ENCODE data around the gene NDST3. TPM values are rescaled to one million over a fixed set of nuclear protein-coding genes. Genes with fewer than 3 reads are reported as not detected.

Gene NDST3
- polyA plus RNA-seq, 2 of the 4 experiments (the other 2 are of a cell fraction), result not detected

DNA sequence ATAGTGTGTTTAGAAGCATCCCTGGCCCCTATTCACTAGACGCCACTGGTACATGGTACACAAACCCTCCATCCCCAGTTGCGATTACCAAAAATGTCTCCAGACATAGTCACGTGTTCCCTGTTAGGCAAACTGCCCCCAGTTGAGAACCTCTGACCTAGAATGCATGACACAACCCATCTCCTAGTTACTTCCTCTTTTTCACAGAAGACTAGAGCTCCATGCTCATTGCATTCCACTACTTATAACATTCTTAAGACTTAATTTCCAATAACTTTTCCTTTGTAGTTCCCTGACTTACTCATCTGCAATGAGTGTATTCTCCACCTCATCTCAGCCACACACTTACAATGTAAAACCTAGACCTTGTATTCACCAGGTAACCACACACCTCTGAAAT is 249.9 kb downstream of the NDST3 start:
- H3K9me3 ChIP-seq, result no peaks in the 10 kb centered on the region
- H3K27ac ChIP-seq, result no peak overlapping the region
- DNase-seq (ENCODE audit: low read depth in 1 of 2, low spot score in 1 of 2) (no peak), FAIRE-seq (no peak), ATAC-seq (peak in 1 of 2 experiments; percentile 3; a peak in 2 of 6 replicates)
- peaks cover 22% of the 10 kb centered on the region for H3K4me1 ChIP-seq
- no peak overlapping the region for H3K4me2 ChIP-seq
- H3K4me3 ChIP-seq, result no peak overlapping the region
- TF ChIP-seq, protein P1, sequence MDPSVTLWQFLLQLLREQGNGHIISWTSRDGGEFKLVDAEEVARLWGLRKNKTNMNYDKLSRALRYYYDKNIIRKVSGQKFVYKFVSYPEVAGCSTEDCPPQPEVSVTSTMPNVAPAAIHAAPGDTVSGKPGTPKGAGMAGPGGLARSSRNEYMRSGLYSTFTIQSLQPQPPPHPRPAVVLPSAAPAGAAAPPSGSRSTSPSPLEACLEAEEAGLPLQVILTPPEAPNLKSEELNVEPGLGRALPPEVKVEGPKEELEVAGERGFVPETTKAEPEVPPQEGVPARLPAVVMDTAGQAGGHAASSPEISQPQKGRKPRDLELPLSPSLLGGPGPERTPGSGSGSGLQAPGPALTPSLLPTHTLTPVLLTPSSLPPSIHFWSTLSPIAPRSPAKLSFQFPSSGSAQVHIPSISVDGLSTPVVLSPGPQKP (IDR thresholded peaks at IDR 0.05; ENCODE audit: low read depth, low read length), result no peak
- TF ChIP-seq HEYL (CRISPR knock-in tag; IDR thresholded peaks at IDR 0.05) (no peak), NPAS2 (CRISPR knock-in tag; IDR thresholded peaks at IDR 0.05; ENCODE audit: borderline replicate concordance) (no peak), ZNF302 (CRISPR knock-in tag; IDR thresholded peaks at IDR 0.05) (no peak), EHMT2 (IDR thresholded peaks at IDR 0.05; ENCODE audit: low read depth) (no peak), RNF2 (IDR thresholded peaks at IDR 0.05; ENCODE audit: borderline replicate concordance, low read depth) (no peak), MAZ (IDR thresholded peaks at IDR 0.05; ENCODE audit: borderline replicate concordance, low read depth, low read length) (no peak), GATA3 (IDR thresholded peaks at IDR 0.05; ENCODE audit: borderline replicate concordance) (no peak), RFX5 (IDR thresholded peaks at IDR 0.05) (no peak), MYC (IDR thresholded peaks at IDR 0.05; ENCODE audit: borderline replicate concordance, low read length) (no peak), TP53 (CRISPR knock-in tag; IDR thresholded peaks at IDR 0.05) (no peak), KDM1A (IDR thresholded peaks at IDR 0.05; ENCODE audit: low read depth) (no peak), CBX8 (IDR thresholded peaks at IDR 0.05) (no peak), ZFP36 (IDR thresholded peaks at IDR 0.05; ENCODE audit: borderline replicate concordance, partially characterized antibody) (no peak), RAD21 (conservative IDR thresholded peaks at IDR 0.05 in 1 of 2, IDR thresholded peaks at IDR 0.05 in 1 of 2) (no peak)
- TF ChIP-seq, protein P2, sequence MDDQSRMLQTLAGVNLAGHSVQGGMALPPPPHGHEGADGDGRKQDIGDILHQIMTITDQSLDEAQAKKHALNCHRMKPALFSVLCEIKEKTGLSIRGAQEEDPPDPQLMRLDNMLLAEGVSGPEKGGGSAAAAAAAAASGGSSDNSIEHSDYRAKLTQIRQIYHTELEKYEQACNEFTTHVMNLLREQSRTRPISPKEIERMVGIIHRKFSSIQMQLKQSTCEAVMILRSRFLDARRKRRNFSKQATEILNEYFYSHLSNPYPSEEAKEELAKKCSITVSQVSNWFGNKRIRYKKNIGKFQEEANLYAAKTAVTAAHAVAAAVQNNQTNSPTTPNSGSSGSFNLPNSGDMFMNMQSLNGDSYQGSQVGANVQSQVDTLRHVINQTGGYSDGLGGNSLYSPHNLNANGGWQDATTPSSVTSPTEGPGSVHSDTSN (IDR thresholded peaks at IDR 0.05), result no peak
- TF ChIP-seq, protein P3, sequence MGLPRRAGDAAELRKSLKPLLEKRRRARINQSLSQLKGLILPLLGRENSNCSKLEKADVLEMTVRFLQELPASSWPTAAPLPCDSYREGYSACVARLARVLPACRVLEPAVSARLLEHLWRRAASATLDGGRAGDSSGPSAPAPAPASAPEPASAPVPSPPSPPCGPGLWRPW (IDR thresholded peaks at IDR 0.05), result no peak
- TF ChIP-seq, protein P4, sequence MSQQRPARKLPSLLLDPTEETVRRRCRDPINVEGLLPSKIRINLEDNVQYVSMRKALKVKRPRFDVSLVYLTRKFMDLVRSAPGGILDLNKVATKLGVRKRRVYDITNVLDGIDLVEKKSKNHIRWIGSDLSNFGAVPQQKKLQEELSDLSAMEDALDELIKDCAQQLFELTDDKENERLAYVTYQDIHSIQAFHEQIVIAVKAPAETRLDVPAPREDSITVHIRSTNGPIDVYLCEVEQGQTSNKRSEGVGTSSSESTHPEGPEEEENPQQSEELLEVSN (IDR thresholded peaks at IDR 0.05; ENCODE audit: borderline replicate concordance, low read depth), result no peak
- TF ChIP-seq, protein P5, sequence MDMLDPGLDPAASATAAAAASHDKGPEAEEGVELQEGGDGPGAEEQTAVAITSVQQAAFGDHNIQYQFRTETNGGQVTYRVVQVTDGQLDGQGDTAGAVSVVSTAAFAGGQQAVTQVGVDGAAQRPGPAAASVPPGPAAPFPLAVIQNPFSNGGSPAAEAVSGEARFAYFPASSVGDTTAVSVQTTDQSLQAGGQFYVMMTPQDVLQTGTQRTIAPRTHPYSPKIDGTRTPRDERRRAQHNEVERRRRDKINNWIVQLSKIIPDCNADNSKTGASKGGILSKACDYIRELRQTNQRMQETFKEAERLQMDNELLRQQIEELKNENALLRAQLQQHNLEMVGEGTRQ (IDR thresholded peaks at IDR 0.05), result no peak
- WGBS (ENCODE audit: missing lambda C conversion rate), result 77% methylated on average over 3 of the region's 3 CpGs
- ChIA-PET CTCF (no interaction called here), POLR2A (no interaction called here)

DNA sequence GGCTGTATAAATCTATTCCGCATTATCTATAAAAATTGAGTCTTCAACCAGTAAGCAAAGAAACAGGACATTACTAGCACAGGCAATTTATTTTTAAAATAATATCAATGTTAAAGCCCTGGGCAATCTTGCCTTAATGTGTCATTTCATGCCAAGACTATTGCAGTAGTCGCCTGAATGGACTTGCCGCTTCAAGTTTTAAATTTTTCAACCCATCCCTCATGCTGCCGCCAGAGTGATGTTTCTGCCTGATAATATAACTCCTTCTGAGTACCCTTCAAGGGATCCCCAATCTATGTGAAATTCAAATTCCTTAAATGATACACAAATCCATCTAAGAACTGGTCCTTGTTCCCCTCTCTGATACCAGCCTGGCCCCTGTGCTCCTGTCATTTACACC is 251.6 kb downstream of the NDST3 start:
- FAIRE-seq, result no peak
- TF ChIP-seq ZSCAN20 (CRISPR knock-in tag; IDR thresholded peaks at IDR 0.05), result no peak
- TF ChIP-seq RCOR1 (IDR thresholded peaks at IDR 0.05; ENCODE audit: low read depth, low read length), result no peak
- TF ChIP-seq, protein P6, sequence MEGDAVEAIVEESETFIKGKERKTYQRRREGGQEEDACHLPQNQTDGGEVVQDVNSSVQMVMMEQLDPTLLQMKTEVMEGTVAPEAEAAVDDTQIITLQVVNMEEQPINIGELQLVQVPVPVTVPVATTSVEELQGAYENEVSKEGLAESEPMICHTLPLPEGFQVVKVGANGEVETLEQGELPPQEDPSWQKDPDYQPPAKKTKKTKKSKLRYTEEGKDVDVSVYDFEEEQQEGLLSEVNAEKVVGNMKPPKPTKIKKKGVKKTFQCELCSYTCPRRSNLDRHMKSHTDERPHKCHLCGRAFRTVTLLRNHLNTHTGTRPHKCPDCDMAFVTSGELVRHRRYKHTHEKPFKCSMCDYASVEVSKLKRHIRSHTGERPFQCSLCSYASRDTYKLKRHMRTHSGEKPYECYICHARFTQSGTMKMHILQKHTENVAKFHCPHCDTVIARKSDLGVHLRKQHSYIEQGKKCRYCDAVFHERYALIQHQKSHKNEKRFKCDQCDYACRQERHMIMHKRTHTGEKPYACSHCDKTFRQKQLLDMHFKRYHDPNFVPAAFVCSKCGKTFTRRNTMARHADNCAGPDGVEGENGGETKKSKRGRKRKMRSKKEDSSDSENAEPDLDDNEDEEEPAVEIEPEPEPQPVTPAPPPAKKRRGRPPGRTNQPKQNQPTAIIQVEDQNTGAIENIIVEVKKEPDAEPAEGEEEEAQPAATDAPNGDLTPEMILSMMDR (IDR thresholded peaks at IDR 0.05), result no peak
- no peak for TF ChIP-seq MAZ (IDR thresholded peaks at IDR 0.05; ENCODE audit: borderline replicate concordance, low read depth, low read length)
- TF ChIP-seq SMC3 (IDR thresholded peaks at IDR 0.05), result no peak
- no peak for TF ChIP-seq FOSL2 (IDR thresholded peaks at IDR 0.05)
- no peak for TF ChIP-seq FOSL2 (CRISPR knock-in tag; IDR thresholded peaks at IDR 0.05)
- TF ChIP-seq CHD2 (IDR thresholded peaks at IDR 0.05; ENCODE audit: low read length, partially characterized antibody), result no peak
- TF ChIP-seq, protein P7, sequence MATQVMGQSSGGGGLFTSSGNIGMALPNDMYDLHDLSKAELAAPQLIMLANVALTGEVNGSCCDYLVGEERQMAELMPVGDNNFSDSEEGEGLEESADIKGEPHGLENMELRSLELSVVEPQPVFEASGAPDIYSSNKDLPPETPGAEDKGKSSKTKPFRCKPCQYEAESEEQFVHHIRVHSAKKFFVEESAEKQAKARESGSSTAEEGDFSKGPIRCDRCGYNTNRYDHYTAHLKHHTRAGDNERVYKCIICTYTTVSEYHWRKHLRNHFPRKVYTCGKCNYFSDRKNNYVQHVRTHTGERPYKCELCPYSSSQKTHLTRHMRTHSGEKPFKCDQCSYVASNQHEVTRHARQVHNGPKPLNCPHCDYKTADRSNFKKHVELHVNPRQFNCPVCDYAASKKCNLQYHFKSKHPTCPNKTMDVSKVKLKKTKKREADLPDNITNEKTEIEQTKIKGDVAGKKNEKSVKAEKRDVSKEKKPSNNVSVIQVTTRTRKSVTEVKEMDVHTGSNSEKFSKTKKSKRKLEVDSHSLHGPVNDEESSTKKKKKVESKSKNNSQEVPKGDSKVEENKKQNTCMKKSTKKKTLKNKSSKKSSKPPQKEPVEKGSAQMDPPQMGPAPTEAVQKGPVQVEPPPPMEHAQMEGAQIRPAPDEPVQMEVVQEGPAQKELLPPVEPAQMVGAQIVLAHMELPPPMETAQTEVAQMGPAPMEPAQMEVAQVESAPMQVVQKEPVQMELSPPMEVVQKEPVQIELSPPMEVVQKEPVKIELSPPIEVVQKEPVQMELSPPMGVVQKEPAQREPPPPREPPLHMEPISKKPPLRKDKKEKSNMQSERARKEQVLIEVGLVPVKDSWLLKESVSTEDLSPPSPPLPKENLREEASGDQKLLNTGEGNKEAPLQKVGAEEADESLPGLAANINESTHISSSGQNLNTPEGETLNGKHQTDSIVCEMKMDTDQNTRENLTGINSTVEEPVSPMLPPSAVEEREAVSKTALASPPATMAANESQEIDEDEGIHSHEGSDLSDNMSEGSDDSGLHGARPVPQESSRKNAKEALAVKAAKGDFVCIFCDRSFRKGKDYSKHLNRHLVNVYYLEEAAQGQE (IDR thresholded peaks at IDR 0.05), result no peak
- no peak for TF ChIP-seq TFCP2L1 (CRISPR knock-in tag; IDR thresholded peaks at IDR 0.05)
- no peak for TF ChIP-seq RNF2 (IDR thresholded peaks at IDR 0.05; ENCODE audit: borderline replicate concordance, low read depth)
- TF ChIP-seq RFX5 (IDR thresholded peaks at IDR 0.05), result no peak
- no peak for TF ChIP-seq FOSB (CRISPR knock-in tag; IDR thresholded peaks at IDR 0.05)

More for the DNA sequence above, 251.6 kb downstream of the NDST3 start:
- POLR2A ChIA-PET, result no interaction called here
- Histone ChIP-seq H3K4me2 (no peak overlapping the region), H3K27ac (no peak overlapping the region), H3K4me1 (peaks cover 14% of the 10 kb centered on the region), H3K4me3 (no peak overlapping the region), H3K9me3 (no peaks in the 10 kb centered on the region)
- WGBS (ENCODE audit: missing lambda C conversion rate), result 87% methylated on average over 4 of the region's 4 CpGs
- DNase-seq (ENCODE audit: low read depth in 1 of 2, low spot score in 1 of 2), result no peak
- CTCF ChIA-PET, result no interaction called here
- ATAC-seq, result no peak

All from A549 (cell line).